Cardiac fibroblast (primary cell): ENCODE data around the gene PCSK9.

Source experiments
- DNase-seq, 2 donors: peaks; one replicate each; pipeline versions ENCODE4 v3.0.0 to v3.0.0-alpha.2; 2010; ENCODE audit warnings: low read depth in 2 of 2
- H3K4me3 ChIP-seq, 2 donors: replicated peaks in 1 of 2; 1 replicate in 1 of 2; 2 replicates in 1 of 2; pipeline ENCODE4 v1.5.1; 2011; ENCODE audit warnings: low read depth in 2 of 2, low read length in 2 of 2, mild to moderate bottlenecking in 2 of 2, moderate library complexity in 1 of 2
- TF ChIP-seq, protein P1 (sequence below): IDR thresholded peaks from one replicate; pipeline ENCODE4 v1.5.1; 2011; ENCODE audit warnings: low read depth, mild to moderate bottlenecking, low read length, inconsistent platforms

The PCSK9 gene

DNA sequence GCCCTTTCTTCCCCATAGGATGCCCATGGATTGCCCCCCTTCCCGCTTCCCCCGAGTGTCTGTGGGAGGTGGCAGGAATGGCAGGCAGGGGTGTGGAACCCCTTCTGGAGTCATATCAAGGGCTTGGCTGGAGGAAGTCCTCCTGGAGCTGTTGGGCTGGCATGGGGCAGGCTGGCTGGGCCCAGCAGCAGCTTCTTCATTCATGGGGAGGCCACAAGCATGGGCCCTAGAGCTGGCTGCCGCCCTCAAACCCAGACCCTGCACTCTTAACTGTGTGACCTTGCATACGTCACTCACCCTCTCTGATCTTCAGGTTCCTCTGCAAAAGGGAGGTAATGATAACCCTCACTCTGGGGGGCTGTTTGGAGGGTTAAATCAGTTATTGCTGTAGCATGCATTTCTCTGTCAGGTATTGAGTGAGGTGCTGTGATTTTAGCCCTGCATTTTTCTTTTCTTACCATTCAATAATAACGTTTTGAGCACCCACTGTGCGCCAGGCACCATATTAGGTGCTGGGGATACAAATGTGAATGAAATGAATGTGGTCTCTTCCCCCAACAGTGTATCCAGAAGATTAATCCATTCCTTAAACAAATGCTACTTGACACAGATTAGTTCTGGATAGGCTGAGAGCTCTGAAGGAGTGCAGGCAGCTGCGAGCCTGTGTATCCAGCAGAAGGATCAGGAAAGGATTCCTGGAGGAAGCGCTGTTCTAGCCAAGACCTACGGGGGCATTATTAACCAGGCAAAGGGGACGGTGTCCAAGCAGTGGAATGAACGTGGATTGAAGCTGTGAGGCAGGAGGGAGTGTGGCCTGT, 9.3 kb downstream of the PCSK9 start:
- no peak for DNase-seq
- TF ChIP-seq, protein P1, sequence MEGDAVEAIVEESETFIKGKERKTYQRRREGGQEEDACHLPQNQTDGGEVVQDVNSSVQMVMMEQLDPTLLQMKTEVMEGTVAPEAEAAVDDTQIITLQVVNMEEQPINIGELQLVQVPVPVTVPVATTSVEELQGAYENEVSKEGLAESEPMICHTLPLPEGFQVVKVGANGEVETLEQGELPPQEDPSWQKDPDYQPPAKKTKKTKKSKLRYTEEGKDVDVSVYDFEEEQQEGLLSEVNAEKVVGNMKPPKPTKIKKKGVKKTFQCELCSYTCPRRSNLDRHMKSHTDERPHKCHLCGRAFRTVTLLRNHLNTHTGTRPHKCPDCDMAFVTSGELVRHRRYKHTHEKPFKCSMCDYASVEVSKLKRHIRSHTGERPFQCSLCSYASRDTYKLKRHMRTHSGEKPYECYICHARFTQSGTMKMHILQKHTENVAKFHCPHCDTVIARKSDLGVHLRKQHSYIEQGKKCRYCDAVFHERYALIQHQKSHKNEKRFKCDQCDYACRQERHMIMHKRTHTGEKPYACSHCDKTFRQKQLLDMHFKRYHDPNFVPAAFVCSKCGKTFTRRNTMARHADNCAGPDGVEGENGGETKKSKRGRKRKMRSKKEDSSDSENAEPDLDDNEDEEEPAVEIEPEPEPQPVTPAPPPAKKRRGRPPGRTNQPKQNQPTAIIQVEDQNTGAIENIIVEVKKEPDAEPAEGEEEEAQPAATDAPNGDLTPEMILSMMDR: no peak
- H3K4me3 ChIP-seq: no peak overlapping the region

DNA sequence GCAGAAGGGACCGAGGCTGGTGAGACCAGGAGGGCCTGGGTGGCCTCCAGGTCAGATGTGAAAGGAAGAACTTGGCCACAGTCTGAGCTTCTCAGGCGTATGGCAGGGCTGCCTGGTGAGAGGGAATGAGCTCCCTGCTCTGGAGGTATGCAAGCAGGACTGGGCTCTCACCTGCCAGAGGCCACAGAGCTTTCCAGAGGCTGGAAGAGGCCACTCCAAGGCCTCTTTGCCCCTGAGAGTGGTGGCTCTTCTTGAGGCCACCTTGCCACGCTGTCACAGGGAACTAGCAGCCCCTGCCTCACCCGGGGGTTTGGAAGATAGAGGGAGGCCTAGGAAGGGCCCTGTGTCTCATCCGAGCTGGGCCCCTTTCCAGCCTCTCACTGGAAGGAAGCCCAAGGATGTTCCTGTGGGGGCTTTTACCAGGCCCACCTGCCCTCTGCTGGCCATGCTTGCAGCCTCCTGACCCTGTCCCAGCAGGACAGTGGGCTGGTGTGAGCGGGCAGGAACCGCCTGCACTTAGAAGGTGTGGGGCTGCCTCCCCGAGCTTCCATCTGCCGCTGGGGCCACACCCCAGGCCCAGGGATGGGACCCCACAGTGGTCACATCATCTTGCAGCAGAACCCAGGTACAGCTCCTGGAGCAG, 10.0 kb downstream of the PCSK9 start:
- no peak overlapping the region for H3K4me3 ChIP-seq
- DNase-seq: no peak
- TF ChIP-seq, protein P1: no peak

DNA sequence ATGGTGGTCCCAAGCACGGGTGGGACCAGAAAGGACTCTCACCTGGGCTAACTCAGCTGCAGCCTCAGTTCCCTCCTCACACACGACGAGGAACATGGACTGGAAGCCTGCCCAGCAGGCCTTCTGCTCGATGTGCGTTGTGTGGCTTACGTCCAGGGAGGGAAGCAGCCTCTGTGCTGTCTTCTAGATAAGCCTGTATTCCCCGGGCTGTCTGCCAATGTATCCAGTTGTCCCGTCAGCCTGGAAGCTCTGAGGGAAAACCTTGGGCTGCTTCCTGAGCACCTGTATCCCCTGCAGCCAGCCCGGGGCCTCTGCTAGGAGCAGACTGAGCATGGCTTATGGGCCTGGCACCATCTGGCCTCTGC, 10.5 kb downstream of the PCSK9 start:
- DNase-seq: peak in 1 of 2 donors; percentile 74
- TF ChIP-seq, protein P1: no peak
- no peak overlapping the region for H3K4me3 ChIP-seq

DNA sequence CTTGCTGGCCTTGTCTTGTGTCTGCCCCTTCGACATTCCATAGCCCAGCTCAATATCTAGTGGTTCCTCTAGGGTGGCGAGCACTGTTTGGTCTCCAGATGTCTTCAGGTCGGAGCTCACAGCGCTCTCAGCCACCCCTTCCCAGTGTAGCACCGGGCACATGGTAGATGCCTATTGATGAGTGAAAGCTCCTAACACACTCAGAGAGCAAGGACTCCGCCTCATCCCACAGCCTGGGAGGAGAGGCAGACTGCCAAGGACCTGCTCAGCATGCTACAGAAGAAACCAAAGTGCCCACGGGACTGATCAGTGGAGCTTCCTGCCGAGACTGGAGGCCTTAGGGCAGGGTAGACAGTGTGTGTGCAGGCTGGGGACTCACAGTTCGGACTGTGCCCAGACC, 10.9 kb downstream of the PCSK9 start:
- peak; percentile 49 to 70 for DNase-seq
- no peak overlapping the region for H3K4me3 ChIP-seq
- TF ChIP-seq, protein P1: no peak

DNA sequence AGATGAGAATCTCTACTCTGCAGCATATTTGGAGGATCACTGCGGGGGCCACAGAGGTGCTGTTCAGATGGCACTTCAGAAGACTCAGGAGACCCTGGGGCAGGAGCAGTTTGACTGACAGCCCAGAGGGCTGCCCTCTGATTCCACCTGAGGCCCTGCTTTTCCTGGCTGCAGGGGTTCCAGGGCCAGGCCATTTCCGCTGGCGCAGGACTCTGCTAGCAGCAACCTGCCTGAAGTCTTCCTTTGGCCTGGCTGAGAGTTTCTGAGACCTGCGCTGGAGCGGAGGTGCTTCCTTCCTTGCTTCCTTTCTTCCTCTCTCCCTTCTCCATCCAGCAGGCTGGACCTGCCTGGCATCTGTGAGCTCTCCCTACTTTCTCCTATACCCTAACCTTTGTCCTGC, 11.8 kb downstream of the PCSK9 start:
- no peak for DNase-seq
- TF ChIP-seq, protein P1: no peak
- H3K4me3 ChIP-seq: no peak overlapping the region

DNA sequence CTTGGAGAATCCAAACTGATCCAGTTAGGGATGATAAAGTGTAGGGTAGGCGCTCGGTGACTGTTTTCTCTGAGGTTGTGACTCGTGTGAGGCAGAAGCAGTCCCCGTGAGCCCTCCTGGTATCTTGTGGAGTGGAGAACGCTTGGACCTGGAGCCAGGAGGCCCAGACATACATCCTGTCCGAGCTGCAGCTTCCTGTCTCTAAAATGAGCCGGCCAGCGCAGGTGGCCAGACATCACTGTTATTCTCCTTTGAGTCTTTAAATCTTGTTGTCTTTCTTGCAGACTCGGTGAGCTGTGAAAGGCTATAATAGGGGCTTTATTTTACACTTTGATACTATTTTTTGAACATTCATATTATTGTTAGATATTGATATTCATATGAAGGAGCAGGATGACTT, 12.3 kb downstream of the PCSK9 start:
- TF ChIP-seq, protein P1: no peak
- no peak overlapping the region for H3K4me3 ChIP-seq
- no peak for DNase-seq
